Neural cell (in vitro differentiated cells): ENCODE measurements around the gene ATP1A2. TPM values are rescaled to one million over a fixed set of nuclear protein-coding genes. Genes with fewer than 3 reads are reported as not detected.

Experiments used
- H2AFZ ChIP-seq: fragments of 200-600, 300-800 bp; sonication (generic), shearing (Covaris generic); 2 replicates; pipeline ENCODE4 v1.6.0; 2014; ENCODE audit warnings: low read depth, mild to moderate bottlenecking, antibody characterized with exemption, low read length, moderate library complexity
- H3F3A ChIP-seq: fragments of 200-600 bp; shearing (Covaris generic); 2 replicates; pipeline ENCODE4 v1.6.1; 2016; ENCODE audit warnings: mild to moderate bottlenecking, moderate library complexity, mixed read lengths, antibody characterized with exemption, low read length; ENCODE audit not compliant: insufficient read depth, poor library complexity, severe bottlenecking
- H3K27ac ChIP-seq: fragments of 200-600, 300-800 bp; sonication (generic), shearing (Covaris generic); 2 replicates; pipeline ENCODE4 v1.5.1; 2014; ENCODE audit warnings: mild to moderate bottlenecking, low read length, moderate library complexity
- H3K27me3 ChIP-seq: fragments of 300-800, 200-600 bp; sonication (generic), shearing (Covaris generic); 2 replicates; pipeline ENCODE4 v1.6.0; 2014; ENCODE audit warnings: mild to moderate bottlenecking, low read depth, low read length, moderate library complexity; ENCODE audit not compliant: insufficient read depth
- H3K36me3 ChIP-seq: fragments of 300-800, 200-600 bp; sonication (generic), shearing (Covaris generic); 2 replicates; pipeline ENCODE4 v1.5.1; 2014; ENCODE audit warnings: mild to moderate bottlenecking, antibody characterized with exemption, low read length, moderate library complexity; ENCODE audit not compliant: insufficient read depth
- H3K4me2 ChIP-seq: fragments of 300-800, 200-600 bp; sonication (generic), shearing (Covaris generic); 2 replicates; pipeline ENCODE4 v1.6.0; 2014; ENCODE audit warnings: mild to moderate bottlenecking, low read length
- H3K4me3 ChIP-seq: fragments of 300-800, 200-600 bp; sonication (generic), shearing (Covaris generic); 2 replicates; pipeline ENCODE4 v1.5.1; 2014; ENCODE audit warnings: mild to moderate bottlenecking, low read length, moderate library complexity
- H3K79me2 ChIP-seq: fragments of 200-600 bp; shearing (Covaris generic); replicated peaks from 2 replicates; pipeline ENCODE4 v1.6.0; 2014; ENCODE audit warnings: mild to moderate bottlenecking, low read length, moderate library complexity; ENCODE audit not compliant: insufficient read depth
- H3K9ac ChIP-seq: fragments of 300-800, 200-600 bp; sonication (generic), shearing (Covaris generic); 2 replicates; pipeline ENCODE4 v1.6.1; 2016; ENCODE audit warnings: mild to moderate bottlenecking, low read length, mixed read lengths
- H3K9me2 ChIP-seq: fragments of 200-600 bp; shearing (Covaris generic); 2 replicates; pipeline ENCODE4 v1.6.1; 2016; ENCODE audit warnings: mild to moderate bottlenecking, low read length, mixed read lengths; ENCODE audit not compliant: insufficient read depth
- H3K9me3 ChIP-seq: fragments of 200-600, 300-800 bp; sonication (generic), shearing (Covaris generic); 2 replicates; pipeline ENCODE4 v1.6.1; 2016; ENCODE audit warnings: mild to moderate bottlenecking, mixed run types, low read length, moderate library complexity, mixed read lengths
- H4K20me1 ChIP-seq: fragments of 200-600 bp; shearing (Covaris generic); 2 replicates; pipeline ENCODE4 v1.6.1; 2016; ENCODE audit warnings: mild to moderate bottlenecking, mixed run types; ENCODE audit not compliant: insufficient read depth
- CTCF ChIP-seq: fragments of 450-650 bp; IDR thresholded peaks from 2 replicates; pipeline ENCODE4 v1.5.1; 2014; ENCODE audit warnings: antibody characterized with exemption, mild to moderate bottlenecking, moderate library complexity; ENCODE audit not compliant: poor library complexity, severe bottlenecking
- EP300 ChIP-seq: fragments of 450-650 bp; conservative IDR thresholded peaks from 2 replicates; pipeline ENCODE4 v1.6.1; 2014; ENCODE audit warnings: antibody characterized with exemption, mild to moderate bottlenecking, moderate library complexity; ENCODE audit not compliant: poor library complexity, severe bottlenecking
- EZH2 ChIP-seq: fragments of 200-600, 300-800 bp; shearing (Covaris generic), sonication (generic); IDR thresholded peaks from 2 replicates; pipeline ENCODE4 v1.6.1; 2014; ENCODE audit warnings: antibody characterized with exemption, low read length, borderline replicate concordance, mild to moderate bottlenecking; ENCODE audit not compliant: insufficient read depth, poor library complexity, severe bottlenecking
- MXI1 ChIP-seq: fragments of 450-650 bp; conservative IDR thresholded peaks from 2 replicates; pipeline ENCODE4 v1.6.1; 2014; ENCODE audit warnings: antibody characterized with exemption, mild to moderate bottlenecking; ENCODE audit not compliant: poor library complexity, severe bottlenecking
- POLR2AphosphoS5 ChIP-seq: IDR thresholded peaks from 2 replicates; pipeline ENCODE4 v1.6.1; 2012
- RAD21 ChIP-seq: fragments of 450-650 bp; conservative IDR thresholded peaks from 2 replicates; pipeline ENCODE4 v1.6.1; 2014; ENCODE audit warnings: antibody characterized with exemption, mild to moderate bottlenecking, moderate library complexity
- REST ChIP-seq: IDR thresholded peaks from 2 replicates; pipeline ENCODE4 v1.6.1; 2012; ENCODE audit warnings: borderline replicate concordance
- SMC3 ChIP-seq: fragments of 450-650 bp; conservative IDR thresholded peaks from 2 replicates; pipeline ENCODE4 v1.6.1; 2014; ENCODE audit warnings: antibody characterized with exemption, mild to moderate bottlenecking, moderate library complexity; ENCODE audit not compliant: poor library complexity
- TAF1 ChIP-seq: IDR thresholded peaks from 2 replicates; pipeline ENCODE4 v1.6.1; 2012; ENCODE audit warnings: low read depth
- polyA plus RNA-seq: library from polyadenylated mRNA; depleted of rRNA; stranded (reverse); fragments of >200 nt; gene quantifications from 2 replicates; pipeline ENCODE4 v1.2.3, GENCODE V29; 2014

ATP1A2 gene
- polyA plus RNA-seq, 1 donor from 2014 or later: 0.12 TPM

- no peak overlapping the region for H3K4me3 ChIP-seq
- H3K9ac ChIP-seq: no peak overlapping the region
- no peaks in the 10 kb centered on the region for H3K36me3 ChIP-seq
- no peak overlapping the region for H3K27ac ChIP-seq
- no peak overlapping the region for H2AFZ ChIP-seq
- H3F3A ChIP-seq: no peaks in the 10 kb centered on the region
- no peaks in the 10 kb centered on the region for H3K9me3 ChIP-seq
- H3K4me2 ChIP-seq: no peak overlapping the region
- H3K9me2 ChIP-seq: no peaks in the 10 kb centered on the region
- H4K20me1 ChIP-seq: no peaks in the 10 kb centered on the region
- no peaks in the 10 kb centered on the region for H3K27me3 ChIP-seq
- H3K79me2 ChIP-seq: no peaks in the 10 kb centered on the region
- TF ChIP-seq SMC3 (no peak), EZH2 (no peak), MXI1 (no peak), TAF1 (no peak), EP300 (no peak), REST (no peak), CTCF (no peak), RAD21 (no peak), POLR2AphosphoS5 (no peak)
Measured at GRCh38 chr1:160163615-160164014, 48.1 kb downstream of the ATP1A2 start.

- Histone ChIP-seq H3F3A (no peaks in the 10 kb centered on the region), H3K79me2 (no peaks in the 10 kb centered on the region), H3K36me3 (no peaks in the 10 kb centered on the region), H3K27me3 (no peaks in the 10 kb centered on the region), H3K4me3 (no peak overlapping the region), H3K4me2 (no peak overlapping the region), H2AFZ (no peak overlapping the region), H3K9ac (no peak overlapping the region), H3K27ac (no peak overlapping the region), H3K9me3 (no peaks in the 10 kb centered on the region), H3K9me2 (no peaks in the 10 kb centered on the region), H4K20me1 (no peaks in the 10 kb centered on the region)
- TF ChIP-seq EZH2 (no peak), POLR2AphosphoS5 (no peak), TAF1 (no peak), EP300 (no peak), CTCF (no peak), REST (no peak), RAD21 (no peak), MXI1 (no peak), SMC3 (no peak)
Measured at GRCh38 chr1:160164121-160164520, 48.6 kb downstream of the ATP1A2 start.
